BLaER1 treated with 17β-estradiol and CSF1 and Interleukin-3, amounts not matched to agents 10 nM and 100 nM (cell line): ENCODE measurements around the gene SAMD4B.

Source experiments
- H3K27ac ChIP-seq, 11 experiments: shearing (Covaris generic); formaldehyde crosslinking; 2 replicates each; pipeline ENCODE4 v1.8.1; 2022
- H3K27me3 ChIP-seq, 11 experiments: shearing (Covaris generic); formaldehyde crosslinking; 2 replicates each; pipeline ENCODE4 v1.8.1; 2022
- H3K36me3 ChIP-seq, 11 experiments: shearing (Covaris generic); formaldehyde crosslinking; 2 replicates each; pipeline ENCODE4 v1.8.1; 2022
- H3K4me1 ChIP-seq, 10 experiments: shearing (Covaris generic); formaldehyde crosslinking; 2 replicates each; pipeline ENCODE4 v1.8.1; 2022
- H3K4me2 ChIP-seq, 11 experiments: shearing (Covaris generic); formaldehyde crosslinking; 2 replicates each; pipeline ENCODE4 v1.8.1; 2022
- H3K4me3 ChIP-seq, 10 experiments: shearing (Covaris generic); formaldehyde crosslinking; 2 replicates each; pipeline ENCODE4 v1.8.1; 2022
- H3K9ac ChIP-seq, 11 experiments: shearing (Covaris generic); formaldehyde crosslinking; 2 replicates each; pipeline ENCODE4 v1.8.1; 2022
- H3K9me3 ChIP-seq, 11 experiments: shearing (Covaris generic); formaldehyde crosslinking; replicated peaks in 1 of 11; 2 replicates each; pipeline ENCODE4 v1.8.1; 2022
- H4K20me1 ChIP-seq, 11 experiments: shearing (Covaris generic); formaldehyde crosslinking; 2 replicates each; pipeline ENCODE4 v1.8.1; 2022
- Cebpa-rat ChIP-seq, 11 experiments: shearing (Covaris generic); IDR thresholded peaks; 2 replicates each; pipeline ENCODE4 v1.8.1; 2022

Gene SAMD4B

GRCh38 chr19:39350156-39350555 lies 7.9 kb downstream of the SAMD4B start:
- H3K4me1 ChIP-seq, result peaks cover 15 to 50% (median 33%) of the 10 kb centered on the region in 10 experiments; a peak in 19 of 20 replicates
- no peak overlapping the region for H3K4me3 ChIP-seq
- no peaks in the 10 kb centered on the region for H3K27me3 ChIP-seq
- H3K27ac ChIP-seq, result no peak overlapping the region
- no peaks in the 10 kb centered on the region for H3K9me3 ChIP-seq
- H4K20me1 ChIP-seq, result peaks cover 59 to 99% (median 84%) of the 10 kb centered on the region in 11 experiments; a peak in 20 of 22 replicates
- peaks cover 85 to 99% (median 97%) of the 10 kb centered on the region in 11 experiments for H3K36me3 ChIP-seq
- no peak overlapping the region for H3K4me2 ChIP-seq
- TF ChIP-seq Cebpa-rat (IDR thresholded peaks at IDR 0.05), result no peak
- H3K9ac ChIP-seq, result no peak overlapping the region

GRCh38 chr19:39351537-39352064 lies 9.4 kb downstream of the SAMD4B start:
- Histone ChIP-seq H3K27me3 (no peaks in the 10 kb centered on the region), H4K20me1 (peaks cover 47 to 99% (median 73%) of the 10 kb centered on the region in 11 experiments; a peak in 20 of 22 replicates), H3K36me3 (peaks cover 87 to 100% (median 98%) of the 10 kb centered on the region in 11 experiments), H3K9me3 (no peaks in the 10 kb centered on the region), H3K9ac (peak overlapping the region in 1 of 11 experiments; percentile 43; a peak in 3 of 22 replicates), H3K27ac (no peak overlapping the region; a peak in 1 of 22 replicates), H3K4me1 (peaks cover 8 to 41% (median 22%) of the 10 kb centered on the region in 10 experiments; a peak in 19 of 20 replicates), H3K4me2 (peak overlapping the region in 3 of 11 experiments; percentile 18 to 46 (median 28); a peak in 3 of 22 replicates), H3K4me3 (no peak overlapping the region)
- no peak for TF ChIP-seq Cebpa-rat (IDR thresholded peaks at IDR 0.05)

DNA sequence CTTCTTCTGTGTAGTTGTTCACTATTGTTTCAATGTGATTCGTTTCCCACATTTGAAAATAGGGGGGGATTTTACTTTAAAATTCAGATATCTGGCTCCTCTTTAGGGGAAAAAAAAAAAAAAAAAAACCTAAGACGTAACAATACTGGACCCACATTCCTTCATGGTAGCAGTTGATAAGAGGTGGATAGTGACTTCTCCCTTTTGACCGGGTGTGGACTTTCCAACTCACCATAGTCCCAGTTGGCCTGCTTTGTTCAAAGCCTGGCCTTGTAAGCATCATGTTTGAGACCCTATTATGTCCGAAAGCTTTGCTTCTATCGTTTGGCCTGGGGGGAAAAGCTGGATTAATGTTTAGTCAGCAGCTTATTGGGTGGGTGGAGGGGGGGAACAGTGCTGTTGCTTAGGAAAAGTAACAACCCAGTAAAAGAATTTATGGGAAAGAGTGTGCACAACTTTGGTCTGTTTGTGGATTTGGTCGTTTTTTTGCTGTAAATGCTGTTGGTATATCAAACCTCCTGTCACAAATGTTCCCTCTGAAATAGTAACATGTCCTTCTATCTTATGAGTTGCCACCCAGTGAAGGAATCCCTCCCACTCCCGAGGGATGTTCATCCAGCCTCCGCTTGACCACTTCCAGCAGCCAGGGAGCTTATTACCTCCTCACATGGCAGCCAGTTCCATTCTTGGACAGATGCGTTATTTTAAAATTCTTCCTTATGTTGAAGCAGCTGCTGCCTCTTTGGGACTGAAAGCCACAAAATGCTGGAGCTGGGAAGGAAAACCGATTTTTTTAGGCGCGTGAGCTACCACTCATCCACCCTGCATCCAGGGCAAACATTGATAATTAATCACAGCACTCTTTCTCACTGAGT lies 10.4 kb downstream of the SAMD4B start:
- Histone ChIP-seq H3K4me3 (no peak overlapping the region), H3K27me3 (no peaks in the 10 kb centered on the region), H3K27ac (no peak overlapping the region), H3K9ac (no peak overlapping the region; a peak in 1 of 22 replicates), H4K20me1 (peaks cover 44 to 94% (median 73%) of the 10 kb centered on the region in 11 experiments; a peak in 20 of 22 replicates), H3K36me3 (peaks cover 89 to 100% (median 99%) of the 10 kb centered on the region in 11 experiments), H3K4me1 (peaks cover 7 to 33% (median 14%) of the 10 kb centered on the region in 10 experiments; a peak in 17 of 20 replicates), H3K9me3 (no peaks in the 10 kb centered on the region), H3K4me2 (no peak overlapping the region)
- no peak for TF ChIP-seq Cebpa-rat (IDR thresholded peaks at IDR 0.05)

DNA sequence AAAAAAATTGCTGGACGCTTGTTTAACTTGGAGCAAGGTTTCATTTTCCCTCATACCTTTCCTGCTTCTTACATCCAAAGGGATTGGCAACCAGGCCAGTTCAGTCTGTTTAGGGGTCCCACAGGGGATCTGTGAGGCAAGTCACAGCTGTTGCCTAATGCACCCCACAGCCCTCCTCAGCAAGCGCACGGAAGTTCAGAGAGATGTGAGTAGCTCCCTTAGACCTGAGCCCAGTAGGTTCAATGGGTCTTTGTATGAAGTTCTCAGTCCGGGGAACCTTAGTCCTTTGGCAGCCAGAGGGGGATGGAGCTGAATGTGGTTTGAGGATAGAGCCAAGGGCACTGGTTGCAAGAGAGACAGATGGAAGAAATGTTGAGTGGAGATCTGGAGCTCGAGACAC lies 13.0 kb downstream of the SAMD4B start:
- H3K27me3 ChIP-seq, result no peaks in the 10 kb centered on the region
- no peak overlapping the region for H3K4me3 ChIP-seq
- peaks cover 6 to 27% (median 11%) of the 10 kb centered on the region in 10 experiments; a peak in 16 of 20 replicates for H3K4me1 ChIP-seq
- peaks cover 92 to 100% (median 99%) of the 10 kb centered on the region in 11 experiments for H3K36me3 ChIP-seq
- no peak overlapping the region; a peak in 1 of 22 replicates for H3K27ac ChIP-seq
- H3K9ac ChIP-seq, result peak overlapping the region in 3 of 11 experiments; percentile 11 to 21 (median 20); a peak in 1 of 22 replicates
- H4K20me1 ChIP-seq, result peaks cover 20 to 76% (median 52%) of the 10 kb centered on the region in 11 experiments; a peak in 18 of 22 replicates
- H3K9me3 ChIP-seq, result no peaks in the 10 kb centered on the region
- H3K4me2 ChIP-seq, result no peak overlapping the region
- TF ChIP-seq Cebpa-rat (IDR thresholded peaks at IDR 0.05), result no peak

DNA sequence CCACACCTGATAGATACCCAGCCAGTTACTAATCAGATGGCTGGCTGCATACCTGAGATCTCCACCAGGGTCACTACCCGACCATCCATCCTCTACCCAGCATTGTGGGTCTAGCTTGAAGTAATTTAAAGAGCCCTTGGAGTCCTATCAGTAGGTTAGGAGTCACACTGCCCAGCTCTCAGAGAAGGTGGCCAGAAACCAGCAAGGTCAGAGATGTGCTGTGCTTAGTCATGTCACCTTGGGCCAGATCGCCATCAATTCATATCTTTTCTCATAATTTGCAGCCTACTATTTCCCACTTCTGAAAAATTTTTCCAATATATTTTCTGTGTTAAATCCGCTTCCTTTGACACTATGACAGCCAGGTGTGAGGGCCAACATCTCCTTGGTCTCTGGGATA lies 13.9 kb downstream of the SAMD4B start:
- H3K9ac ChIP-seq, result peak overlapping the region in 3 of 11 experiments; percentile 11 to 21 (median 15); a peak in 1 of 22 replicates
- H3K27me3 ChIP-seq, result no peaks in the 10 kb centered on the region
- no peak overlapping the region; a peak in 1 of 22 replicates for H3K27ac ChIP-seq
- peaks cover 98 to 100% (median 99%) of the 10 kb centered on the region in 11 experiments for H3K36me3 ChIP-seq
- peaks cover 14 to 67% (median 44%) of the 10 kb centered on the region in 11 experiments; a peak in 18 of 22 replicates for H4K20me1 ChIP-seq
- H3K9me3 ChIP-seq, result no peaks in the 10 kb centered on the region
- TF ChIP-seq Cebpa-rat (IDR thresholded peaks at IDR 0.05), result no peak
- H3K4me3 ChIP-seq, result no peak overlapping the region
- no peak overlapping the region for H3K4me2 ChIP-seq
- H3K4me1 ChIP-seq, result peaks cover 3 to 23% (median 7%) of the 10 kb centered on the region in 10 experiments; a peak in 16 of 20 replicates

- Histone ChIP-seq H3K27ac (peak overlapping the region in 1 of 11 experiments; percentile 1; a peak in 1 of 22 replicates), H4K20me1 (peaks cover 9 to 62% (median 38%) of the 10 kb centered on the region in 11 experiments; a peak in 17 of 22 replicates), H3K9ac (0 out of 22 replicates have a peak overlapping the region, but pooled peaks of 2 of the 11 experiments have one; percentile 6 to 15), H3K36me3 (peaks cover 94 to 100% (median 96%) of the 10 kb centered on the region in 11 experiments), H3K4me2 (no peak overlapping the region), H3K4me1 (peaks cover 0 to 18% (median 2%) of the 10 kb centered on the region in 10 experiments; a peak in 12 of 20 replicates), H3K4me3 (no peak overlapping the region), H3K27me3 (no peaks in the 10 kb centered on the region), H3K9me3 (no peaks in the 10 kb centered on the region)
- no peak for TF ChIP-seq Cebpa-rat (IDR thresholded peaks at IDR 0.05)
These were observed 14.4 kb downstream of the SAMD4B start for GRCh38 chr19:39356647-39357046.

DNA sequence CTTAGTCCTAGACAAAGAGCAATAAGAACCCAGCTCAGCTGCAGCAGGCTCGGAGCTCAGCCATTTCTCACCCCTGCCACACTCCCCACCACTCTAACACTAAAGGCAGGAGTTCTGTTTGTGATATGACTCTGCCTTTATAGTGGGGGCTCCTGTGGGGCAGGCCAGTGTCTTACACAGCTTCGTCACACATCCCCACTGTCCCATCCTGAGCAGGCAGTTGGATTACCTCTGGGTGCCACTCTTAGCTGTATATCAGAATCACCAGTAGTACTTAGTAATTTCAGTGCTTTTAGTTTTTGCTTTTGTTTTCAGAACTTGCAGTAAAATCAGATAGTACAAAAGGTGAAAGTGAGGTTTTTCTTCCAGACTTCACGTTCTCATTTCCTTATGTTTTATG lies 16.8 kb downstream of the SAMD4B start:
- TF ChIP-seq Cebpa-rat (IDR thresholded peaks at IDR 0.05), result no peak
- Histone ChIP-seq H3K27me3 (no peaks in the 10 kb centered on the region), H4K20me1 (peaks cover 2 to 63% (median 40%) of the 10 kb centered on the region in 11 experiments; a peak in 19 of 22 replicates), H3K9ac (no peak overlapping the region; a peak in 1 of 22 replicates), H3K27ac (no peak overlapping the region), H3K36me3 (peaks cover 87 to 100% (median 91%) of the 10 kb centered on the region in 11 experiments), H3K4me2 (no peak overlapping the region), H3K9me3 (no peaks in the 10 kb centered on the region), H3K4me1 (peaks cover 15 to 38% (median 24%) of the 10 kb centered on the region in 10 experiments; a peak in 19 of 20 replicates), H3K4me3 (no peak overlapping the region)

DNA sequence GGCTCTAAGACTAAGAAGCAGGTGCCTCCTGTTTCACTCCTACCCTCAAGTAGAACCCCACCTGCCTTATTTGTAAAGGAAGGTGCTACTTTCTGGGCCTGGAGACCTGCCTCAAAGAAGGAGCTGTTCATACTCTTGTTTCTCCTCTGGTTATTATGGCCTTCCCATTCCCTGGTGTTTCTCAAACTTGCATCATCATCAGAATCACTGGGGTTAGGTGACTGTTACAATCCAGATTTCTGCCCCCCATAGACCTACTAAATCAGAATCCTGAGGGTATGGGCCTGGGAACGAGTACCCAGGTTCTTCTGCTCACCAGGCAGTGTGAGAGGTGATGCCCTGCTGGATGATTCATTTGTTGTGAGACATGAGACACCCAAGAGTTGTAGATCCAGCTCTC lies 18.4 kb downstream of the SAMD4B start:
- Histone ChIP-seq H3K4me1 (peaks cover 15 to 37% (median 33%) of the 10 kb centered on the region in 10 experiments; a peak in 19 of 20 replicates), H3K9ac (no peak overlapping the region), H4K20me1 (peaks cover 0 to 62% (median 38%) of the 10 kb centered on the region in 11 experiments; a peak in 19 of 22 replicates), H3K9me3 (no peaks in the 10 kb centered on the region), H3K27ac (no peak overlapping the region), H3K4me3 (no peak overlapping the region), H3K27me3 (no peaks in the 10 kb centered on the region), H3K36me3 (peaks cover 81 to 100% (median 90%) of the 10 kb centered on the region in 11 experiments), H3K4me2 (no peak overlapping the region)
- TF ChIP-seq Cebpa-rat (IDR thresholded peaks at IDR 0.05), result no peak
